Right lobe of liver (tissue), 6 donors: Measurements from ENCODE around the gene PPARA. TPM values are rescaled to one million over a fixed set of nuclear protein-coding genes. Genes with fewer than 3 reads are reported as not detected.

Experiments
- ATAC-seq, 4 donors: fragments of 200-7000 bp; cut with Tn5 transposase; one replicate each; pipeline ENCODE4 v1.9.1; 2020; ENCODE audit warnings: mild to moderate bottlenecking in 4 of 4, moderate library complexity in 4 of 4
- DNase-seq, 3 donors: peaks; one replicate each; pipeline ENCODE4 v3.0.0-alpha.2; 2020
- H3K27ac ChIP-seq, 3 donors: fragments of 200-600 bp; one replicate each; pipeline ENCODE4 v1.8.0; 2022
- H3K27me3 ChIP-seq, 2 donors: fragments of 200-600 bp; one replicate each; pipeline ENCODE4 v1.8.0; 2022
- H3K36me3 ChIP-seq, 4 donors: fragments of 200-600 bp; sonication (generic) in 1 of 4; one replicate each; pipeline versions ENCODE4 v1.5.1 to v1.8.0; 2017 to 2022; ENCODE audit warnings: control low read depth in 1 of 4
- H3K4me1 ChIP-seq, 4 donors: fragments of 200-600 bp; sonication (generic) in 1 of 4; one replicate each; pipeline versions ENCODE4 v1.5.1 to v1.8.0; 2017 to 2022; ENCODE audit warnings: control low read depth in 1 of 4
- H3K4me3 ChIP-seq, 3 donors: fragments of 200-600 bp; one replicate each; pipeline ENCODE4 v1.8.0; 2022
- H3K9me3 ChIP-seq, 4 donors: fragments of 200-600 bp; sonication (generic) in 1 of 4; one replicate each; pipeline versions ENCODE4 v1.5.1 to v1.8.0; 2017 to 2022; ENCODE audit warnings: control low read depth in 1 of 4
- CTCF ChIP-seq, 4 donors: fragments of 200-600 bp in 3 of 4; fragments of 450-650 bp in 1 of 4; IDR thresholded peaks; one replicate each; pipeline versions ENCODE4 v1.5.1 to v1.8.0; 2016 to 2022; ENCODE audit warnings: antibody characterized with exemption in 4 of 4, mild to moderate bottlenecking in 2 of 4
- POLR2A ChIP-seq: fragments of 450-650 bp; IDR thresholded peaks from one replicate; pipeline ENCODE4 v1.6.1; 2017; ENCODE audit warnings: antibody characterized with exemption, mild to moderate bottlenecking
- WGBS: methylation state at CpG from one replicate; pipeline ENCODE4 v1.1.6; 2018; ENCODE audit warnings: low coverage, low lambda C conversion rate; ENCODE audit not compliant: insufficient coverage; ENCODE audit errors: missing lambda C conversion rate; 5-methylcytosine and 5-hydroxymethylcytosine counted together
- intact Hi-C, 2 donors: fragments of 100-400 bp; cut with DNase I; formaldehyde crosslinking; loops; one replicate each; pipeline versions ENCODE4 v1.11.2 to v1.14.1; 2022
- microRNA counts: library from miRNA; unstranded; fragments of <30 nt; microRNA quantifications from one replicate; lab custom pipeline; 2016
- total RNA-seq, 6 experiments: library from RNA; depleted of rRNA in 2 of 6; stranded (reverse); fragments of >200 nt in 2 of 6; fragmentation: NEBNext Ultra II Directional in 3 of 6; extraction: Animal tissue kit (Norgen Biotek cat#: 25700) in 3 of 6; gene quantifications; one replicate each; pipeline versions ENCODE4 v1.1.0 to v1.2.4, GENCODE V29; 2016 to 2023
- donor health status: DM: no; HTN: yes; CAD: no.
- donor health status: DM: no; HTN: no; CAD: no.
- donor health status: DM: no; HTN: no; CAD: no.
- donor health status: DM: no; HTN: yes; CAD: no.
- donor health status: DM: no; HTN: yes; CAD: no.

Gene PPARA
- total RNA-seq, 6 experiments from 2014 or later, result 64.4 to 152 (median 95.1) TPM

- 76% methylated on average over 3 of the region's 3 CpGs for WGBS
- peak overlapping the region in 1 of 3 donors; percentile 29 for H3K27ac ChIP-seq
- peaks cover 0 to 67% (median 37%) of the 10 kb centered on the region in 4 donors for H3K36me3 ChIP-seq
Measured at GRCh38 chr22:46292173-46292572, 141.8 kb downstream of the PPARA start.

GRCh38 chr22:46292732-46293131, 142.4 kb downstream of the PPARA start:
- Histone ChIP-seq H3K4me1 (peaks cover 0 to 10% (median 4%) of the 10 kb centered on the region in 4 donors), H3K36me3 (peaks cover 0 to 62% (median 34%) of the 10 kb centered on the region in 4 donors), H3K9me3 (no peaks in the 10 kb centered on the region), H3K27me3 (no peaks in the 10 kb centered on the region), H3K4me3 (no peak overlapping the region), H3K27ac (peak overlapping the region in 2 of 3 donors; percentile 28 to 37)
- intact Hi-C loops, result no loop called here
- TF ChIP-seq POLR2A (no peak), CTCF (IDR thresholded peaks at IDR 0.05) (no peak)
- 46% methylated on average over 3 of the region's 14 CpGs for WGBS
- peak in 2 of 4 donors; percentile 1 to 2 for ATAC-seq
- peak in 1 of 3 donors; percentile 60 for DNase-seq

More at GRCh38 chr22:46292173-46292572, 141.8 kb downstream of the PPARA start:
- ATAC-seq, result no peak
- no peaks in the 10 kb centered on the region for H3K9me3 ChIP-seq
- intact Hi-C loops, result no loop called here
- peaks cover 0 to 5% (median 2%) of the 10 kb centered on the region in 4 donors for H3K4me1 ChIP-seq
- no peak for DNase-seq
- no peaks in the 10 kb centered on the region for H3K27me3 ChIP-seq
- no peak for TF ChIP-seq POLR2A
- no peak for TF ChIP-seq CTCF (IDR thresholded peaks at IDR 0.05)
- H3K4me3 ChIP-seq, result no peak overlapping the region

MicroRNAs encoded within 50 kb of the gene (microRNA counts, 767-probe panel; counts per million panel counts)
- microRNA hsa-let-7b-5p (lab: Ali Mortazavi, UCI), result 17,625 counts per million, percentile 98 among the panel's probes with 10 or more counts

Other genes starting within 250 kb of the PPARA start
- under 1 TPM in 2 of 6 experiments, not detected in 4; 0.10 to 0.12 TPM for gene WNT7B, start 173.4 kb upstream of the PPARA start, total RNA-seq
- gene CDPF1, start 99.8 kb downstream of the PPARA start, total RNA-seq, result 1 to 10 TPM; 1.8 to 7.1 (median 3.3) TPM
- under 1 TPM in 2 of 6 experiments, not detected in 4; 0.05 to 0.07 TPM for gene PKDREJ, start 112.8 kb downstream of the PPARA start, total RNA-seq
- 100 to 1,000 TPM in 5 of 6 experiments, 10 to 100 TPM in 1; 91.1 to 278 (median 195) TPM for gene TTC38, start 117.5 kb downstream of the PPARA start, total RNA-seq
- under 1 TPM; 0.15 to 0.84 (median 0.52) TPM for gene GTSE1, start 146.3 kb downstream of the PPARA start, total RNA-seq
- gene TRMU, start 185.2 kb downstream of the PPARA start, total RNA-seq, result 10 to 100 TPM; 17.2 to 24.2 (median 19.9) TPM